NCI-H2107 treated with DMSO at 0.1 percent for 48 hours (cell line): ENCODE measurements around the gene HHLA2.
"Not testable (repeated sequence)": the region's sequence is repeated elsewhere in the genome, so short reads cannot be mapped to it uniquely, and the experiment has no call there.

Experiments
- DNase-seq: peaks from one replicate; lab custom pipeline; 2025; ENCODE audit not compliant: unreplicated experiment; lab: John Stamatoyannopoulos, UW

HHLA2 gene

GRCh38 chr3:108296239-108296638 is at the start of gene HHLA2:
Gene HHLA2, plus strand, starts transcription at chr3:108296548. Its CDS starts 55,266 bp downstream, at chr3:108351814.
- no peak for DNase-seq

GRCh38 chr3:108250626-108251025 is 45.7 kb upstream of the HHLA2 start:
- no peak for DNase-seq

- no peak for DNase-seq
These were observed 45.1 kb upstream of the HHLA2 start for GRCh38 chr3:108251265-108251664.

- DNase-seq = no peak
These were observed 44.5 kb upstream of the HHLA2 start for GRCh38 chr3:108251844-108252243.

GRCh38 chr3:108255131-108255530 is 41.2 kb upstream of the HHLA2 start:
- DNase-seq = no peak

GRCh38 chr3:108264534-108265298 is 31.6 kb upstream of the HHLA2 start:
- not testable (repeated sequence) for DNase-seq

- DNase-seq = not testable (repeated sequence)
These were observed 28.1 kb upstream of the HHLA2 start for GRCh38 chr3:108268235-108268634.

GRCh38 chr3:108271626-108272025 is 24.7 kb upstream of the HHLA2 start:
- no peak for DNase-seq

GRCh38 chr3:108279066-108279465 is 17.3 kb upstream of the HHLA2 start:
- not testable (repeated sequence) for DNase-seq

GRCh38 chr3:108280476-108280875 is 15.9 kb upstream of the HHLA2 start:
- no peak for DNase-seq

- DNase-seq = no peak
These were observed 14.7 kb upstream of the HHLA2 start for GRCh38 chr3:108281670-108282069.

- peak; percentile 31 for DNase-seq
These were observed 13.3 kb upstream of the HHLA2 start for GRCh38 chr3:108283006-108283405.

- DNase-seq = no peak
These were observed 12.4 kb upstream of the HHLA2 start for GRCh38 chr3:108283989-108284388.

GRCh38 chr3:108285176-108285575 is 11.2 kb upstream of the HHLA2 start:
- DNase-seq = no peak

GRCh38 chr3:108287146-108287545 is 9.2 kb upstream of the HHLA2 start:
- no peak for DNase-seq

- not testable (repeated sequence) for DNase-seq
These were observed 8.2 kb upstream of the HHLA2 start for GRCh38 chr3:108288193-108288592.

- no peak for DNase-seq
These were observed 7.2 kb upstream of the HHLA2 start for GRCh38 chr3:108289159-108289558.

GRCh38 chr3:108292450-108292849 is 3.9 kb upstream of the HHLA2 start:
- DNase-seq = no peak

GRCh38 chr3:108292905-108293328 is 3.4 kb upstream of the HHLA2 start:
- peak; percentile 9 for DNase-seq

- DNase-seq = no peak
These were observed 2.5 kb upstream of the HHLA2 start for GRCh38 chr3:108293858-108294257.

GRCh38 chr3:108295421-108296175 is 750 bp upstream of the HHLA2 start:
- DNase-seq = no peak

- DNase-seq = no peak
These were observed 1.3 kb downstream of the HHLA2 start for GRCh38 chr3:108297647-108298046.
